Chondrocyte (in vitro differentiated cells): ENCODE results near the gene DNAH2. TPM values are rescaled to one million over a fixed set of nuclear protein-coding genes. Genes with fewer than 3 reads are reported as not detected.

ENCODE experiments used
- DNase-seq: peaks from one replicate; pipeline ENCODE4 v3.0.0; 2021; ENCODE audit warnings: mixed read lengths, low spot score
- H3K27ac Mint-ChIP-seq: one replicate; pipeline ENCODE4 v1.8.0; 2021; ENCODE audit warnings: mild to moderate bottlenecking, moderate library complexity, mixed read lengths; ENCODE audit not compliant: unreplicated experiment
- H3K27me3 Mint-ChIP-seq: 2 replicates; pipeline ENCODE4 v1.8.0; 2021; ENCODE audit warnings: low read depth, mixed read lengths
- H3K36me3 Mint-ChIP-seq: 2 replicates; pipeline ENCODE4 v1.8.0; 2021; ENCODE audit warnings: low read depth, mixed read lengths
- H3K4me1 Mint-ChIP-seq: 2 replicates; pipeline ENCODE4 v1.8.0; 2021; ENCODE audit warnings: low read depth, mild to moderate bottlenecking, mixed read lengths
- H3K4me3 Mint-ChIP-seq: one replicate; pipeline ENCODE4 v1.8.0; 2021; ENCODE audit warnings: mild to moderate bottlenecking, moderate library complexity, mixed read lengths; ENCODE audit not compliant: unreplicated experiment
- H3K9me3 Mint-ChIP-seq: 2 replicates; pipeline ENCODE4 v1.8.0; 2021; ENCODE audit warnings: low read depth, mixed read lengths
- total RNA-seq: library from RNA; stranded (reverse); gene quantifications from 3 replicates; pipeline ENCODE4 v1.2.1, GENCODE V29; 2021
- TF ChIP-seq, protein P1 (sequence below): fragments of 200-600 bp; sonication (generic); IDR thresholded peaks from 2 replicates; pipeline ENCODE4 v1.5.0; 2021; ENCODE audit warnings: antibody characterized with exemption, mild to moderate bottlenecking, moderate library complexity

Gene DNAH2
- total RNA-seq, 1 donor from 2014 or later: not detected

DNA sequence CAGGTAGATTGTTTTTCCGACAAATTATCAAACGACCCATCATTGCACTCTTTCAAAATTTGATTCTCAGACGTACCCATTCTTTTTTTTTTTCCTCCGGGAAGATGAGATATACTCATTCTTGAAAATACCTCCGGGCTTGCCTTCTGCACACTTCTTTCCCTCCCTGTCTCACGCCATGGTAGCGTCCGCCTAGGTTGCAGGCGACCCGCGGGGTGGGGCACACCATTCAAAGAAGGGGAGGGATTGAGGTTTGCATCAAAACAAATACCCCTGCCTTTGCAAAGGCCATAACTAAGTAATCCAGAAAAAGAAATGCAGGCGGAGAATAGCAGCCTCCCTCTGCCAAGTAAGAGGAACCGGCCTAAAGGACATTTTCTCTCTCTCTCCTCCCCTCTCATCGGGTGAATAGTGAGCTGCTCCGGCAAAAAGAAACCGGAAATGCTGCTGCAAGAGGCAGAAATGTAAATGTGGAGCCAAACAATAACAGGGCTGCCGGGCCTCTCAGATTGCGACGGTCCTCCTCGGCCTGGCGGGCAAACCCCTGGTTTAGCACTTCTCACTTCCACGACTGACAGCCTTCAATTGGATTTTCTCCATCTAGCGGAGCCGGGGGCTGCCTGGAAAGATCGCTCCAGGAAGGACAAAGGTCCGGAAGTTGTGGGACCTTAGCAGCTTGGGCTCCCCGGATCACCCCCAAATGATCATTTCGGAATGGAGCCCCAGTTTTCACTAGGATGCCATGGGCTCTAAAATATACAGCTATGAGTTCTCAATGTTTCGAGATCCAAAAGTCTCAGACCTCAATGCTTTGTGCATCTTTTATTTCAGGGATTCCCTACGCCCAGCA is 31.1 kb upstream of the DNAH2 start:
- H3K9me3 Mint-ChIP-seq: no peaks in the 10 kb centered on the region
- peak overlapping the region; percentile 98 for H3K4me3 Mint-ChIP-seq
- peaks cover 26% of the 10 kb centered on the region for H3K4me1 Mint-ChIP-seq
- peaks cover 3% of the 10 kb centered on the region for H3K36me3 Mint-ChIP-seq
- peak overlapping the region; percentile 100 for H3K27ac Mint-ChIP-seq
- TF ChIP-seq, protein P1, sequence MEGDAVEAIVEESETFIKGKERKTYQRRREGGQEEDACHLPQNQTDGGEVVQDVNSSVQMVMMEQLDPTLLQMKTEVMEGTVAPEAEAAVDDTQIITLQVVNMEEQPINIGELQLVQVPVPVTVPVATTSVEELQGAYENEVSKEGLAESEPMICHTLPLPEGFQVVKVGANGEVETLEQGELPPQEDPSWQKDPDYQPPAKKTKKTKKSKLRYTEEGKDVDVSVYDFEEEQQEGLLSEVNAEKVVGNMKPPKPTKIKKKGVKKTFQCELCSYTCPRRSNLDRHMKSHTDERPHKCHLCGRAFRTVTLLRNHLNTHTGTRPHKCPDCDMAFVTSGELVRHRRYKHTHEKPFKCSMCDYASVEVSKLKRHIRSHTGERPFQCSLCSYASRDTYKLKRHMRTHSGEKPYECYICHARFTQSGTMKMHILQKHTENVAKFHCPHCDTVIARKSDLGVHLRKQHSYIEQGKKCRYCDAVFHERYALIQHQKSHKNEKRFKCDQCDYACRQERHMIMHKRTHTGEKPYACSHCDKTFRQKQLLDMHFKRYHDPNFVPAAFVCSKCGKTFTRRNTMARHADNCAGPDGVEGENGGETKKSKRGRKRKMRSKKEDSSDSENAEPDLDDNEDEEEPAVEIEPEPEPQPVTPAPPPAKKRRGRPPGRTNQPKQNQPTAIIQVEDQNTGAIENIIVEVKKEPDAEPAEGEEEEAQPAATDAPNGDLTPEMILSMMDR: no peak
- H3K27me3 Mint-ChIP-seq: no peaks in the 10 kb centered on the region
- no peak for DNase-seq

DNA sequence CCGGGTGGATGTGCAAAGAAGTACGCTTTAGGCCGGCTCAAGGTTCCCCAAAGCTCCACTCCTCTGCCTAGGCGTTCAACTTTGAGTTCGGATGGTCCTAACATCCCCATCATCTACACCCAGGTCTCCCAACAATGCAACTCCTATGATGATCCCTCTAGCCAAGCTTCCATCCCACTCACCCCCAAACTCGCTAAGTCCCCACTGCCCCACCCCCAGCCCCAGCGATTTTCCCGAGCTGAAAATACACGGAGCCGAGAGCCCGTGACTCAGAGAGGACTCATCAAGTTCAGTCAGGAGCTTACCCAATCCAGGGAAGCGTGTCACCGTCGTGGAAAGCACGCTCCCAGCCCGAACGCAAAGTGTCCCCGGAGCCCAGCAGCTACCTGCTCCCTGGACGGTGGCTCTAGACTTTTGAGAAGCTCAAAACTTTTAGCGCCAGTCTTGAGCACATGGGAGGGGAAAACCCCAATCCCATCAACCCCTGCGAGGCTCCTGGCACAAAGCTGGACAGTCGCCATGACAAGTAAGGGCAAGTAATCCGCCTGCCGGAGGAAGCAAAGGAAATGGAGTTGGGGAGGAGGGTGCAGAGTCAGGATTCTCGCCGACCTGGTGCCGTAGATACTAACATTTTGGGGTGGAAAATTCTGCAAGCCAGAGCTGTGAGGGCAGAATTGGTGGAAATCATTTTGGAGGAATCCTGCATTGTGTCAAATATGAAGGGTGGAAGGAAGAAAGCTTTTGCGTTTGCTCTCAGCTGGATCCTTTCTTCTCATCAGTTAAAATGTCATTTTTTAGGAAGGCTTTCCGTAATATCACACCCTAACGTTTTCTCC is 30.3 kb upstream of the DNAH2 start, which contains the start of gene TP53:
Gene TP53, minus strand, starts transcription at position 419 of the 836 bp plus-strand sequence. CDS start 10,896 bp downstream, outside the sequence.
- peaks cover 26% of the 10 kb centered on the region for H3K4me1 Mint-ChIP-seq
- no peaks in the 10 kb centered on the region for H3K9me3 Mint-ChIP-seq
- TF ChIP-seq, protein P1: no peak
- H3K36me3 Mint-ChIP-seq: peaks cover 3% of the 10 kb centered on the region
- H3K27ac Mint-ChIP-seq: peak within 1 kb of the TSS; percentile 100
- peak within 1 kb of the TSS; percentile 98 for H3K4me3 Mint-ChIP-seq
- no peaks in the 10 kb centered on the region for H3K27me3 Mint-ChIP-seq
- DNase-seq: no peak

DNA sequence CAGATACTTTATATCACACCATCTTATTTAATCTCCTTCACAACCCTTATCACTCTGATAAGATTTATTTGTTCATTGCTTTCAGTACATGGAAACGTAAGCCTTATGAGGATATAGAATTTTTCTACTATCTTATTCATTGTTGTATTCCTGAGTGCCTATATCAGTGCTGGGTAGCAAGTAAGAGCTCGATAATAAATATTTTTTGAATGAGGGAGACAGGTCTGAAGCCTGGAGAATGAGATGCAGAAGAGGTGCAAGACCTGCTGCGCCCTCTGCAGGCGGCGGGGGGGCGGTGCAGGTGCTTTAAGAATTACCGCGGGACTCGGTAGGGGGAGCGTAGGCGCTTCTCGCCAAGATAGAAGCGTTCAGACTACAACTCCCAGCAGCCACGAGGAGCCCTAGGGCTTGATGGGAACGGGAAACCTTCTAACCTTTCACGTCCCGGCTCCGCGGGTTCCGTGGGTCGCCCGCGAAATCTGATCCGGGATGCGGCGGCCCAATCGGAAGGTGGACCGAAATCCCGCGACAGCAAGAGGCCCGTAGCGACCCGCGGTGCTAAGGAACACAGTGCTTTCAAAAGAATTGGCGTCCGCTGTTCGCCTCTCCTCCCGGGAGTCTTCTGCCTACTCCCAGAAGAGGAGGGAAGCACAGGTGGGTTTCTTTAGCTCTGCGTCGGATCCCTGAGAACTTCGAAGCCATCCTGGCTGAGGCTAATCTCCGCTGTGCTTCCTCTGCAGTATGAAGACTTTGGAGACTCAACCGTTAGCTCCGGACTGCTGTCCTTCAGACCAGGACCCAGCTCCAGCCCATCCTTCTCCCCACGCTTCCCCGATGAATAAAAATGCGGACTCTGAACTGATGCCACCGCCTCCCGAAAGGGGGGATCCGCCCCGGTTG is 29.4 kb upstream of the DNAH2 start, which contains the start of gene WRAP53:
Gene WRAP53, plus strand, starts transcription at position 570 of the 900 bp plus-strand sequence. Its CDS starts 172 bp downstream, at position 742.
- peaks cover 26% of the 10 kb centered on the region for H3K4me1 Mint-ChIP-seq

DNA sequence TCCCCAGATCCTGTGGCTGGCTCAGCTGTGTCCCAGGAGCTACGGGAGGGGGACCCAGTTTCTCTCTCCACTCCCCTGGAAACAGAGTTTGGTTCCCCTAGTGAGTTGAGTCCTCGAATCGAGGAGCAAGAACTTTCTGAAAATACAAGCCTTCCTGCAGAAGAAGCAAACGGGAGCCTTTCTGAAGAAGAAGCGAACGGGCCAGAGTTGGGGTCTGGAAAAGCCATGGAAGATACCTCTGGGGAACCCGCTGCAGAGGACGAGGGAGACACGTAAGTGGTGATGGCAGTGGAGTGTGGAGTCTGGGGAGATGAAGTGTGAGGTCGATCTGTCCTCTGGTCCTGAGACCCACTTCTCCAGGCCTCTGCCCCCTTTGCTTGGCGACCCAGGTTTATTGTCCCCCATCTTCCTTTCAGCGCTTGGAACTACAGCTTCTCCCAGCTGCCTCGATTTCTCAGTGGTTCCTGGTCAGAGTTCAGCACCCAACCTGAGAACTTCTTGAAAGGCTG is 28.7 kb upstream of the DNAH2 start:
- no peak for DNase-seq
- Mint-ChIP-seq H3K27ac (peak overlapping the region; percentile 100), H3K27me3 (no peaks in the 10 kb centered on the region), H3K36me3 (peaks cover 8% of the 10 kb centered on the region), H3K4me1 (peaks cover 26% of the 10 kb centered on the region), H3K4me3 (peak overlapping the region; percentile 98), H3K9me3 (no peaks in the 10 kb centered on the region)
- TF ChIP-seq, protein P1: no peak

More for the DNA sequence above, 29.4 kb upstream of the DNAH2 start, which contains the start of gene WRAP53:
- Mint-ChIP-seq H3K27ac (peak within 1 kb of the TSS; percentile 100), H3K36me3 (peaks cover 6% of the 10 kb centered on the region), H3K4me3 (peak within 1 kb of the TSS; percentile 98), H3K9me3 (no peaks in the 10 kb centered on the region), H3K27me3 (no peaks in the 10 kb centered on the region)
- TF ChIP-seq, protein P1: peak; percentile 99
- DNase-seq: peak; percentile 98
